ENCODE data around the gene TMC8. TPM values are rescaled to one million over a fixed set of nuclear protein-coding genes. Genes with fewer than 3 reads are reported as not detected.
"Not testable (repeated sequence)": the region's sequence is repeated elsewhere in the genome, so short reads cannot be mapped to it uniquely, and the experiment has no call there.

The TMC8 gene
- polyA plus RNA-seq, 1 of the 3 experiments (the other 2 are of a cell fraction), result 0.18 TPM

GRCh38 chr17:78170692-78171590 is 40.4 kb downstream of the TMC8 start:
- no peak overlapping the region for H3K4me2 ChIP-seq
- ChIA-PET POLR2A (no interaction called here), CTCF (interaction anchor here (1.8 to 8.3 kb wide), 4 partner anchors 9 to 80 kb away, joined by 7 to 131 read pairs (median 38); partner anchors contain the start of genes AFMID and TK1)
- H3K9ac ChIP-seq, result no peak overlapping the region
- no peaks in the 10 kb centered on the region for H3K9me2 ChIP-seq
- no peak overlapping the region for H3K27ac ChIP-seq (ENCODE audit: low read depth in 2 of 2, low read length in 1 of 2)
- H4K20me1 ChIP-seq (ENCODE audit: insufficient read depth), result peaks cover 14% of the 10 kb centered on the region; the same call in 1 of the 2 replicates
- TF ChIP-seq CHD2 (IDR thresholded peaks at IDR 0.05; ENCODE audit: low read length, partially characterized antibody), result no peak
- TF ChIP-seq RAD21 (IDR thresholded peaks at IDR 0.05; ENCODE audit: low read length), result no peak
- no peak for TF ChIP-seq REST (IDR thresholded peaks at IDR 0.05; ENCODE audit: low read depth, low read length)
- H3K4me1 ChIP-seq (ENCODE audit: control insufficient read depth in 1 of 2, insufficient read depth in 2 of 2, low read depth in 1 of 2, low read length in 1 of 2), result peaks cover 8 to 12% of the 10 kb centered on the region in 2 experiments; a peak in 2 of 4 replicates
- no peak overlapping the region for H3K4me3 ChIP-seq (ENCODE audit: low read depth in 2 of 2, low read length in 1 of 2)
- DNase-seq, result no peak
- H3K27me3 ChIP-seq (ENCODE audit: insufficient read depth), result no peaks in the 10 kb centered on the region
- H3F3A ChIP-seq (replicated peaks; ENCODE audit: insufficient read depth), result peaks cover 13% of the 10 kb centered on the region
- H3K9me3 ChIP-seq, result no peaks in the 10 kb centered on the region
- H2AFZ ChIP-seq (ENCODE audit: low read depth), result no peak overlapping the region
- H3K79me2 ChIP-seq (ENCODE audit: insufficient read depth), result no peaks in the 10 kb centered on the region
- H3K36me3 ChIP-seq (replicated peaks in 1 of 2; ENCODE audit: control insufficient read depth in 1 of 2, insufficient read depth in 2 of 2, low read length in 1 of 2), result peaks cover 0 to 23% of the 10 kb centered on the region in 2 experiments
- 97% methylated on average over 31 of the region's 31 CpGs for WGBS (ENCODE audit: low lambda C conversion rate)

- CTCF ChIA-PET, result interaction anchor here (1.8 to 8.3 kb wide), 3 partner anchors 14 to 79 kb away, joined by 7 to 131 read pairs (median 70); partner anchors contain the start of genes AFMID and TK1
- H3K9ac ChIP-seq; H3K27ac ChIP-seq (ENCODE audit: low read depth in 2 of 2, low read length in 1 of 2); H3K79me2 ChIP-seq (ENCODE audit: insufficient read depth); H3K27me3 ChIP-seq (ENCODE audit: insufficient read depth); H2AFZ ChIP-seq (ENCODE audit: low read depth); H3K9me2 ChIP-seq; H3K9me3 ChIP-seq; H3K4me2 ChIP-seq; POLR2A ChIA-PET; DNase-seq; H3K4me3 ChIP-seq (ENCODE audit: low read depth in 2 of 2, low read length in 1 of 2): not testable (repeated sequence)
- peaks cover 8 to 17% of the 10 kb centered on the region in 2 experiments; a peak in 2 of 4 replicates for H3K4me1 ChIP-seq (ENCODE audit: control insufficient read depth in 1 of 2, insufficient read depth in 2 of 2, low read depth in 1 of 2, low read length in 1 of 2)
- WGBS (ENCODE audit: low lambda C conversion rate), result 89% methylated on average over 19 of the region's 19 CpGs
- H4K20me1 ChIP-seq (ENCODE audit: insufficient read depth), result peaks cover 14% of the 10 kb centered on the region; the same call in 1 of the 2 replicates
- peaks cover 0 to 23% of the 10 kb centered on the region in 2 experiments for H3K36me3 ChIP-seq (replicated peaks in 1 of 2; ENCODE audit: control insufficient read depth in 1 of 2, insufficient read depth in 2 of 2, low read length in 1 of 2)
- H3F3A ChIP-seq (replicated peaks; ENCODE audit: insufficient read depth), result peaks cover 13% of the 10 kb centered on the region
Observed at GRCh38 chr17:78171591-78172248, 41.1 kb downstream of the TMC8 start.

Measured in SK-N-SH (cell line).